ENCODE measurements around the gene MAP3K14. TPM values are rescaled to one million over a fixed set of nuclear protein-coding genes. Genes with fewer than 3 reads are reported as not detected.

Gene MAP3K14
- total RNA-seq, 1 experiment from 2014 or later = 16.4 TPM

DNA sequence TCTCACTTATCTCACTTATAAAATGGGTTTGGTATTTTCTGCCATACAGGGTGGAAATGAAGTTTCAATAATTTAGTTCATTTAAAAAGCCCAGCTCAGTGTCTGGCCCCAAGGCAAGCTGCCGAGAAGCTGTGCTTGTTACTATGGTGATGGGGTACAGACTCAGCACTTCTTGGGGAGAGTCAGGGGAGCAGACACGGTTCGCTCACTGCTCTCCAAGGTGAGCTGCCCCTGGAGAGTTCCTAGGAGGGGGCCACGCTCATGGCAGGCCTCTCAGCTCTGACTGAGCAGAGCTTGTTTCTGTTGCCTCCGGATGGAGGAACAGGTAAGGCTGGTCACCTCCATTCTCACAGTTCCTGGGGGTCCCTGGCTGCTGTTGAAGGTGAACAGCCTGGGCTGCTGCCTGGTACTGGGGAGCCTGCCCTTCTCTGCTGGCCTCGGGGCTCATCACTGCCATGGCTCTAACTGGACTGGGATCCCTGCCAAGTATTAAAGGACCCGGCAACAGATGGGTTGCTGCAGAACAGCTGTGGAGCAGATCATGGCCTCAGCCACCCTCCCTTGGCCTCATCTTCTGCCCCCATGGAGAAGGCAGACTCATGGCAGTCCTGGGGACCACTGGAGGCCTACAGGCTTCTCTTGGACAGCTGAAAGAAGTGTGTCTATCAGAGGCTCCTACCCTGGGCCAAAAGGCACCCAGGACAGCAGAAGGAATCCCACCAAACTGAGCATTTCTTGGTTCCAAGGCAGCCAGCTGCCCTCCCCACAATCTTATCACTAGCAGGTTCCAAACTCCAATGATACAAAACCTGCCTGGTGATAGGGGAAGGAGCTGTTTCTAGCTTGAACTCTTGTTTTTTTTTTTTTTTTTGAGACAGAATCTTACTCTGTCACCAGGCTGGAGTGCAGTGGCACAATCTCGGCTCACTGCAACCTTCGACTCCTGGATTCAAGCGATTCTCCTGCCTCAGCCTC is 29.0 kb downstream of the MAP3K14 start:
- CTCF ChIA-PET = interaction anchor here (1.3 to 1.7 kb wide), 2 partner anchors 10 to 11 kb away, joined by 3 to 8 read pairs; no protein-coding TSS in a partner anchor
- Histone ChIP-seq H3K4me1 (ENCODE audit: control insufficient read depth in 1 of 2, insufficient read depth in 2 of 2, low read length in 2 of 2) (peaks cover 1 to 8% of the 10 kb centered on the region in 2 experiments), H4K20me1 (ENCODE audit: insufficient read depth) (no peaks in the 10 kb centered on the region; the same call in 1 of the 2 replicates), H3K9me3 (ENCODE audit: control insufficient read depth in 1 of 2, insufficient read depth in 1 of 2, low read depth in 1 of 2, low read length in 2 of 2) (no peaks in the 10 kb centered on the region), H3K36me3 (ENCODE audit: control insufficient read depth in 1 of 2, insufficient read depth in 2 of 2, low read length in 2 of 2) (peaks cover 37 to 63% of the 10 kb centered on the region in 2 experiments), H3K9ac (ENCODE audit: low read length) (no peak overlapping the region), H3K4me3 (replicated peaks in 1 of 2; ENCODE audit: low read depth in 1 of 2, low read length in 2 of 2) (no peak overlapping the region), H2AFZ (ENCODE audit: low read depth, low read length, poor library complexity, severe bottlenecking) (no peak overlapping the region), H3K4me2 (ENCODE audit: low read length) (no peak overlapping the region), H3K27me3 (ENCODE audit: insufficient read depth, low read length) (no peaks in the 10 kb centered on the region), H3K79me2 (ENCODE audit: insufficient read depth, low read length) (peaks cover 43% of the 10 kb centered on the region), H3K27ac (ENCODE audit: low read depth, low read length) (no peak overlapping the region; the same call in 1 of the 2 replicates), H3K9me2 (ENCODE audit: insufficient read depth) (no peaks in the 10 kb centered on the region)
- TF ChIP-seq SRF (IDR thresholded peaks at IDR 0.05; ENCODE audit: low read depth) = no peak
- no peak for TF ChIP-seq ZNF274 (IDR thresholded peaks at IDR 0.05; ENCODE audit: low read depth, low read length)
- TF ChIP-seq FOSL1 (IDR thresholded peaks at IDR 0.05; ENCODE audit: low read depth) = no peak
- TF ChIP-seq, protein P1, sequence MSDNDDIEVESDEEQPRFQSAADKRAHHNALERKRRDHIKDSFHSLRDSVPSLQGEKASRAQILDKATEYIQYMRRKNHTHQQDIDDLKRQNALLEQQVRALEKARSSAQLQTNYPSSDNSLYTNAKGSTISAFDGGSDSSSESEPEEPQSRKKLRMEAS (IDR thresholded peaks at IDR 0.05) = no peak
- no peak for TF ChIP-seq RAD21 (IDR thresholded peaks at IDR 0.05; ENCODE audit: low read depth)
- TF ChIP-seq JUND (IDR thresholded peaks at IDR 0.05) = no peak
- TF ChIP-seq POLR2A (IDR thresholded peaks at IDR 0.05; ENCODE audit: borderline replicate concordance, extremely low read depth, insufficient read depth, insufficient read length) = no peak
- POLR2A ChIA-PET = no interaction called here
- no TSS peak for BruUV-seq (replicated peaks)
- DNase-seq (ENCODE audit: low read depth, low spot score) (no peak), ATAC-seq (no peak)
- RAD21 ChIA-PET (ENCODE audit: low non-redundant PET in 1 of 2, low total read pairs in 2 of 2, uncharacterized antibody in 2 of 2, unreplicated experiment in 2 of 2) = no interaction called here
- intact Hi-C loops (cut with micrococcal nuclease) = no loop called here

- H3K9ac ChIP-seq (ENCODE audit: low read length) = no peak overlapping the region
- POLR2A ChIA-PET = no interaction called here
- TF ChIP-seq JUND (IDR thresholded peaks at IDR 0.05) (no peak), YY1 (IDR thresholded peaks at IDR 0.05; ENCODE audit: extremely low read depth, insufficient replicate concordance, low read depth, low read length) (no peak), CTCF (IDR thresholded peaks at IDR 0.05 in 2 of 3, conservative IDR thresholded peaks at IDR 0.05 in 1 of 3; ENCODE audit: borderline replicate concordance in 1 of 3, insufficient read depth in 1 of 3, low read depth in 2 of 3, low read length in 2 of 3) (no peak), POLR2AphosphoS5 (IDR thresholded peaks at IDR 0.05; ENCODE audit: low read depth, low read length) (no peak), EGR1 (IDR thresholded peaks at IDR 0.05; ENCODE audit: low read depth) (no peak)
- TF ChIP-seq, protein P2, sequence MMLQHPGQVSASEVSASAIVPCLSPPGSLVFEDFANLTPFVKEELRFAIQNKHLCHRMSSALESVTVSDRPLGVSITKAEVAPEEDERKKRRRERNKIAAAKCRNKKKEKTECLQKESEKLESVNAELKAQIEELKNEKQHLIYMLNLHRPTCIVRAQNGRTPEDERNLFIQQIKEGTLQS (IDR thresholded peaks at IDR 0.05) = no peak
- TF ChIP-seq, protein P3, sequence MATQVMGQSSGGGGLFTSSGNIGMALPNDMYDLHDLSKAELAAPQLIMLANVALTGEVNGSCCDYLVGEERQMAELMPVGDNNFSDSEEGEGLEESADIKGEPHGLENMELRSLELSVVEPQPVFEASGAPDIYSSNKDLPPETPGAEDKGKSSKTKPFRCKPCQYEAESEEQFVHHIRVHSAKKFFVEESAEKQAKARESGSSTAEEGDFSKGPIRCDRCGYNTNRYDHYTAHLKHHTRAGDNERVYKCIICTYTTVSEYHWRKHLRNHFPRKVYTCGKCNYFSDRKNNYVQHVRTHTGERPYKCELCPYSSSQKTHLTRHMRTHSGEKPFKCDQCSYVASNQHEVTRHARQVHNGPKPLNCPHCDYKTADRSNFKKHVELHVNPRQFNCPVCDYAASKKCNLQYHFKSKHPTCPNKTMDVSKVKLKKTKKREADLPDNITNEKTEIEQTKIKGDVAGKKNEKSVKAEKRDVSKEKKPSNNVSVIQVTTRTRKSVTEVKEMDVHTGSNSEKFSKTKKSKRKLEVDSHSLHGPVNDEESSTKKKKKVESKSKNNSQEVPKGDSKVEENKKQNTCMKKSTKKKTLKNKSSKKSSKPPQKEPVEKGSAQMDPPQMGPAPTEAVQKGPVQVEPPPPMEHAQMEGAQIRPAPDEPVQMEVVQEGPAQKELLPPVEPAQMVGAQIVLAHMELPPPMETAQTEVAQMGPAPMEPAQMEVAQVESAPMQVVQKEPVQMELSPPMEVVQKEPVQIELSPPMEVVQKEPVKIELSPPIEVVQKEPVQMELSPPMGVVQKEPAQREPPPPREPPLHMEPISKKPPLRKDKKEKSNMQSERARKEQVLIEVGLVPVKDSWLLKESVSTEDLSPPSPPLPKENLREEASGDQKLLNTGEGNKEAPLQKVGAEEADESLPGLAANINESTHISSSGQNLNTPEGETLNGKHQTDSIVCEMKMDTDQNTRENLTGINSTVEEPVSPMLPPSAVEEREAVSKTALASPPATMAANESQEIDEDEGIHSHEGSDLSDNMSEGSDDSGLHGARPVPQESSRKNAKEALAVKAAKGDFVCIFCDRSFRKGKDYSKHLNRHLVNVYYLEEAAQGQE (IDR thresholded peaks at IDR 0.05; ENCODE audit: low read depth) = no peak
- H3K4me3 ChIP-seq (replicated peaks in 1 of 2; ENCODE audit: low read depth in 1 of 2, low read length in 2 of 2) = no peak overlapping the region
- H3K27ac ChIP-seq (ENCODE audit: low read depth, low read length) = no peak overlapping the region
- no peaks in the 10 kb centered on the region for H3K9me2 ChIP-seq (ENCODE audit: insufficient read depth)
- peaks cover 32% of the 10 kb centered on the region for H3K79me2 ChIP-seq (ENCODE audit: insufficient read depth, low read length)
- DNase-seq (ENCODE audit: low read depth, low spot score) (no peak), ATAC-seq (no peak)
- H3K27me3 ChIP-seq (ENCODE audit: insufficient read depth, low read length) = no peaks in the 10 kb centered on the region
- peaks cover 0 to 6% of the 10 kb centered on the region in 2 experiments; a peak in 2 of 4 replicates for H3K4me1 ChIP-seq (ENCODE audit: control insufficient read depth in 1 of 2, insufficient read depth in 2 of 2, low read length in 2 of 2)
- CTCF ChIA-PET = interaction anchor here (1.7 kb wide), 1 partner anchor 9 kb away, joined by 8 read pairs; no protein-coding TSS in a partner anchor
- BruUV-seq (replicated peaks) = no TSS peak
- RAD21 ChIA-PET (ENCODE audit: low non-redundant PET in 1 of 2, low total read pairs in 2 of 2, uncharacterized antibody in 2 of 2, unreplicated experiment in 2 of 2) = no interaction called here
- intact Hi-C loops (cut with micrococcal nuclease) = no loop called here
- H3K9me3 ChIP-seq (ENCODE audit: control insufficient read depth in 1 of 2, insufficient read depth in 1 of 2, low read depth in 1 of 2, low read length in 2 of 2) = no peaks in the 10 kb centered on the region
- no peak overlapping the region for H2AFZ ChIP-seq (ENCODE audit: low read depth, low read length, poor library complexity, severe bottlenecking)
- peaks cover 39 to 66% of the 10 kb centered on the region in 2 experiments for H3K36me3 ChIP-seq (ENCODE audit: control insufficient read depth in 1 of 2, insufficient read depth in 2 of 2, low read length in 2 of 2)
- H3K4me2 ChIP-seq (ENCODE audit: low read length) = no peak overlapping the region
- no peaks in the 10 kb centered on the region for H4K20me1 ChIP-seq (ENCODE audit: insufficient read depth)
Observed at GRCh38 chr17:45286286-45286685, 30.5 kb downstream of the MAP3K14 start.

Data from HCT116 (cell line).